Measurements from ENCODE around the gene CTTNBP2. TPM values are rescaled to one million over a fixed set of nuclear protein-coding genes. Genes with fewer than 3 reads are reported as not detected.

The CTTNBP2 gene
- total and polyA plus RNA-seq, 2 donors (not counting 1 experiment from before 2014, with no cell fraction given), result 8.3 to 12.0 TPM

DNA sequence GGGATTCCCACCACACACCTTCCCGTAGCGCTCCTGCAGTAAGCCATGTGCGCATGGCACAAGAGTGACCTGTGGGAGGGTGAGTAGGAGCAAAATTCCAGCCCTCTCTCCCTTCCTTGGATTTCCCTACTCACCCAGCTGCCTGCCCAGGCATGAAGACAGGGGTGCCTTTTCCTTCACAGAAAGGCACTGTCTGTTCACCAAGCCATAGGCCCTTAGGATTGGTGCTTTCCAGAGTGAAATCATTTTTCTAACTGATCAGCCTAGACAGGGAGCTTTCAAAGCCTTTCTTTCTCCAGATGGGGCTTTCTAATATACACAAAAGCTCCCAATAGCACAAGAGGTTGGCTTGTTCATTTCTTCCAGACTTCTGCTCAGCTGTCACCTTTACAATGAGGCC is 79.7 kb downstream of the CTTNBP2 start:
- no peak overlapping the region for H3K4me2 ChIP-seq (ENCODE audit: extremely low read depth, insufficient read depth, low read length)
- H3K4me1 ChIP-seq (ENCODE audit: control insufficient read depth, extremely low read depth, insufficient read depth, low read length), result no peaks in the 10 kb centered on the region
- H3K79me2 ChIP-seq (ENCODE audit: control insufficient read depth, insufficient read depth, low read length), result no peaks in the 10 kb centered on the region
- no peak overlapping the region for H3K9ac ChIP-seq (ENCODE audit: insufficient read depth, low read length)
- TF ChIP-seq EZH2 (IDR thresholded peaks at IDR 0.05; ENCODE audit: low read length, missing control alignments) (no peak), CTCF (conservative IDR thresholded peaks at IDR 0.05 in 1 of 2, IDR thresholded peaks at IDR 0.05 in 1 of 2; ENCODE audit: low read depth in 1 of 2, low read length in 2 of 2) (no peak)
- H4K20me1 ChIP-seq (ENCODE audit: control insufficient read depth, extremely low read depth, insufficient read depth, low read length), result no peaks in the 10 kb centered on the region
- H3K27ac ChIP-seq (ENCODE audit: insufficient read depth, low read length), result no peak overlapping the region
- no peaks in the 10 kb centered on the region for H3K9me3 ChIP-seq (ENCODE audit: control insufficient read depth, insufficient read depth, low read depth, low read length)
- DNase-seq (ENCODE audit: low read depth in 2 of 2), result no peak
- no peak overlapping the region for H3K4me3 ChIP-seq (replicated peaks in 1 of 4; ENCODE audit: control extremely low read depth in 1 of 4, insufficient read depth in 1 of 4, low read depth in 3 of 4, low read length in 4 of 4)
- H3K36me3 ChIP-seq (ENCODE audit: control insufficient read depth, insufficient read depth, low read length), result peaks cover 7% of the 10 kb centered on the region
- no peaks in the 10 kb centered on the region for H3K27me3 ChIP-seq (ENCODE audit: control insufficient read depth, insufficient read depth, low read length)
- no peak overlapping the region for H2AFZ ChIP-seq (ENCODE audit: low read length)

DNA sequence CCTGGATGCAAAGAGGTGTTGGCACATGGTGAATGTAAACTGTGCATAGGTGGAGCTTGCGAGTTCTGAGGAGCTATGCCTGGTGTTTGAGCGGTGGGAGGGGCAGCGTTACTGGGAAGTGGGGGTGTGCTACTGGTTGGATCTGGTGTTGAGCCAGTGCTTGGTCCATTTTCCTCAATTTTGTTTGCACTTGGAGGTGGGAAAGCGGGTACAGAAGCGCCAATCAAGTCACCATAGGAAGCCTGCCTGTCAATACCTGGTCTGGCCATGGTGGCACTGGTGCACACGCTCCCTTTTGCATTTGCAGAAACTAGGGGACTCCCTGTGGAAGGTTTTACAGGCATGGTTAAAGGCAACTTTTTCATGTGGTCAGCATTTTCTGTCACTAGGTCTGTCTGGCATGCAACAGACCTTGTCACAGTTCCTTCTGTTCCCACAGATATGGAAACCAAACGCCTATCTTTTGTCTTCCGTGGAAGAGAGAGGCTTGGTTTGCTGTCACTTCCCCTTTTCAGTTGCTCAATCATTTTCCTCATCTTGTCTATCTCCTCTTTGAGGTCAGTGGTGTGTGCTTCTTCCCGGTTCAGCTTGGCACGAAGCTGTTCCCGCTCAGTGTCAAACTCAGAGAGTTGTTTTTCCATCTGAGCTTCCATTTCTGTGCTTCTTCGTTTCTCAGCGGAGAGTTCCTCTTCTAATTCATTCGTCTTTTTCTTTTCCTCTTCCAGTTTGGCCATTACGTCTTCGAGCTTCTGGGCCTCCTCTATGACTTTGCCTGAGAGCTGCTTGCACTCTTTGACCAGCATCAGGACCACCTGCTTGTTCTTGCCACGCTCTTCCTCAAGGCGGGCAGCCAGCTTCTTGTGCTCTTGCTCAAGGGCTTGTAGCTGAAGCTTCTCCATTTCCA is 81.1 kb downstream of the CTTNBP2 start:
- Histone ChIP-seq H3K27me3 (ENCODE audit: control insufficient read depth, insufficient read depth, low read length) (no peaks in the 10 kb centered on the region), H3K4me1 (ENCODE audit: control insufficient read depth, extremely low read depth, insufficient read depth, low read length) (no peaks in the 10 kb centered on the region), H3K4me2 (ENCODE audit: extremely low read depth, insufficient read depth, low read length) (no peak overlapping the region), H3K9me3 (ENCODE audit: control insufficient read depth, insufficient read depth, low read depth, low read length) (no peaks in the 10 kb centered on the region), H3K4me3 (replicated peaks in 1 of 4; ENCODE audit: control extremely low read depth in 1 of 4, insufficient read depth in 1 of 4, low read depth in 3 of 4, low read length in 4 of 4) (no peak overlapping the region), H2AFZ (ENCODE audit: low read length) (no peak overlapping the region), H4K20me1 (ENCODE audit: control insufficient read depth, extremely low read depth, insufficient read depth, low read length) (no peaks in the 10 kb centered on the region), H3K79me2 (ENCODE audit: control insufficient read depth, insufficient read depth, low read length) (no peaks in the 10 kb centered on the region), H3K36me3 (ENCODE audit: control insufficient read depth, insufficient read depth, low read length) (peaks cover 7% of the 10 kb centered on the region), H3K9ac (ENCODE audit: insufficient read depth, low read length) (no peak overlapping the region), H3K27ac (ENCODE audit: insufficient read depth, low read length) (no peak overlapping the region)
- TF ChIP-seq EZH2 (IDR thresholded peaks at IDR 0.05; ENCODE audit: low read length, missing control alignments) (no peak), CTCF (conservative IDR thresholded peaks at IDR 0.05 in 1 of 2, IDR thresholded peaks at IDR 0.05 in 1 of 2; ENCODE audit: low read depth in 1 of 2, low read length in 2 of 2) (no peak)
- DNase-seq (ENCODE audit: low read depth in 2 of 2), result no peak

DNA sequence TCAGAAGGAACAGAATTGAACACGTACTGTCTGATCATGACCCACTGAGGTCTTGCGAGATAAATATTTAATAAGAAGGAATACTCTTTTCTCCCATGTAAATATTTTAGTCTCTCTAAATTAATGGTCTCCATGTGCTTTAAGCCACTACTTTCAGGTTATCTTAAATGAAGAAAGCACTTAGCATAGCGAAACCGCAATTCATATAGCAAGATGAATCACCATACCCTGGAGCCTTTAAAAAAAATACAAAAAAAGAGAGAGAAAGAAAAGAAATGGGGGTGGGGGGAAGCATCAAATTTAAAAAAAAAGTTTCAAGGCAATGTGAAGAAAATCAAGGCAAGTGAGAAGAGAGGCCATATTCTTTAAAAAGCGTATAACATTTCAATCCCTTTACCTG is 82.5 kb downstream of the CTTNBP2 start:
- H3K4me3 ChIP-seq (replicated peaks in 1 of 4; ENCODE audit: control extremely low read depth in 1 of 4, insufficient read depth in 1 of 4, low read depth in 3 of 4, low read length in 4 of 4), result no peak overlapping the region
- H3K79me2 ChIP-seq (ENCODE audit: control insufficient read depth, insufficient read depth, low read length), result no peaks in the 10 kb centered on the region
- no peaks in the 10 kb centered on the region for H4K20me1 ChIP-seq (ENCODE audit: control insufficient read depth, extremely low read depth, insufficient read depth, low read length)
- no peak overlapping the region for H3K4me2 ChIP-seq (ENCODE audit: extremely low read depth, insufficient read depth, low read length)
- no peak overlapping the region for H2AFZ ChIP-seq (ENCODE audit: low read length)
- no peak overlapping the region for H3K9ac ChIP-seq (ENCODE audit: insufficient read depth, low read length)
- no peaks in the 10 kb centered on the region for H3K9me3 ChIP-seq (ENCODE audit: control insufficient read depth, insufficient read depth, low read depth, low read length)
- TF ChIP-seq CTCF (conservative IDR thresholded peaks at IDR 0.05 in 1 of 2, IDR thresholded peaks at IDR 0.05 in 1 of 2; ENCODE audit: low read depth in 1 of 2, low read length in 2 of 2) (no peak), EZH2 (IDR thresholded peaks at IDR 0.05; ENCODE audit: low read length, missing control alignments) (no peak)
- no peaks in the 10 kb centered on the region for H3K4me1 ChIP-seq (ENCODE audit: control insufficient read depth, extremely low read depth, insufficient read depth, low read length)
- peaks cover 7% of the 10 kb centered on the region for H3K36me3 ChIP-seq (ENCODE audit: control insufficient read depth, insufficient read depth, low read length)
- H3K27ac ChIP-seq (ENCODE audit: insufficient read depth, low read length), result no peak overlapping the region
- no peaks in the 10 kb centered on the region for H3K27me3 ChIP-seq (ENCODE audit: control insufficient read depth, insufficient read depth, low read length)
- no peak for DNase-seq (ENCODE audit: low read depth in 2 of 2)

Data from fibroblast of lung (primary cell).